ENCODE measurements around the gene DNAH14. TPM values are rescaled to one million over a fixed set of nuclear protein-coding genes. Genes with fewer than 3 reads are reported as not detected.

The DNAH14 gene
- total and polyA plus RNA-seq, 2 donors from 2014 or later: 6.6 to 25.1 TPM

DNA sequence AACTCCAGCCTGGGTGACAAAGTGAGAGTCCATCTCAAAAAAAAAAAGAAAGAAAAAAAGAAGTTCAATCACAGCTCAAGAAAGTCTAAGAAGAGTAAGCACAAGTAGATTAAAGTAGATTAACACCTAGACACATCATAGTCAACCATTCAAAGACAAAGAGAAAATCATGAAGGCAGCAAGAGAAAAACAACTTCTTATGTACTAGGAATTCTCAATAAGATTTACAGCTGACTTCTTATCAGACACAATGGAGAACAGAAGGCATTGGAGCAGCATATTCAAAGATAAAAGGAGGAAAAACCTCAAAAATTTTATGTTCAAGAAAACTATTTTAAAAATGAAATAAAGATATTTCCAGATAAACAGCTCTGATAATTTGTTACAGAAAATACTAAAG is 351.1 kb downstream of the DNAH14 start:
- H3K9me3 ChIP-seq (ENCODE audit: control insufficient read depth in 2 of 3, insufficient read depth in 1 of 3, low read length in 3 of 3): peaks cover 0 to 14% (median 0%) of the 10 kb centered on the region in 3 donors
- no peaks in the 10 kb centered on the region for H3K4me1 ChIP-seq (ENCODE audit: control insufficient read depth in 2 of 3, insufficient read depth in 2 of 3, low read depth in 1 of 3, low read length in 3 of 3)
- TF ChIP-seq, protein P1, sequence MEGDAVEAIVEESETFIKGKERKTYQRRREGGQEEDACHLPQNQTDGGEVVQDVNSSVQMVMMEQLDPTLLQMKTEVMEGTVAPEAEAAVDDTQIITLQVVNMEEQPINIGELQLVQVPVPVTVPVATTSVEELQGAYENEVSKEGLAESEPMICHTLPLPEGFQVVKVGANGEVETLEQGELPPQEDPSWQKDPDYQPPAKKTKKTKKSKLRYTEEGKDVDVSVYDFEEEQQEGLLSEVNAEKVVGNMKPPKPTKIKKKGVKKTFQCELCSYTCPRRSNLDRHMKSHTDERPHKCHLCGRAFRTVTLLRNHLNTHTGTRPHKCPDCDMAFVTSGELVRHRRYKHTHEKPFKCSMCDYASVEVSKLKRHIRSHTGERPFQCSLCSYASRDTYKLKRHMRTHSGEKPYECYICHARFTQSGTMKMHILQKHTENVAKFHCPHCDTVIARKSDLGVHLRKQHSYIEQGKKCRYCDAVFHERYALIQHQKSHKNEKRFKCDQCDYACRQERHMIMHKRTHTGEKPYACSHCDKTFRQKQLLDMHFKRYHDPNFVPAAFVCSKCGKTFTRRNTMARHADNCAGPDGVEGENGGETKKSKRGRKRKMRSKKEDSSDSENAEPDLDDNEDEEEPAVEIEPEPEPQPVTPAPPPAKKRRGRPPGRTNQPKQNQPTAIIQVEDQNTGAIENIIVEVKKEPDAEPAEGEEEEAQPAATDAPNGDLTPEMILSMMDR (IDR thresholded peaks at IDR 0.05; ENCODE audit: borderline replicate concordance, extremely low read depth, insufficient read depth): no peak
- H3K9ac ChIP-seq (ENCODE audit: low read length in 3 of 3): no peak overlapping the region
- FAIRE-seq (no peak), DNase-seq (no peak)
- H3K27ac ChIP-seq (ENCODE audit: low read depth in 2 of 2, low read length in 2 of 2): no peak overlapping the region
- H3K36me3 ChIP-seq (ENCODE audit: control insufficient read depth in 2 of 3, insufficient read depth in 3 of 3, low read length in 3 of 3): no peaks in the 10 kb centered on the region
- no peaks in the 10 kb centered on the region for H3K27me3 ChIP-seq (ENCODE audit: control insufficient read depth, insufficient read depth, low read length)
- intact Hi-C loops (cut with DNase I): no loop called here
- H3K4me3 ChIP-seq (ENCODE audit: low read length in 3 of 3): no peak overlapping the region

DNA sequence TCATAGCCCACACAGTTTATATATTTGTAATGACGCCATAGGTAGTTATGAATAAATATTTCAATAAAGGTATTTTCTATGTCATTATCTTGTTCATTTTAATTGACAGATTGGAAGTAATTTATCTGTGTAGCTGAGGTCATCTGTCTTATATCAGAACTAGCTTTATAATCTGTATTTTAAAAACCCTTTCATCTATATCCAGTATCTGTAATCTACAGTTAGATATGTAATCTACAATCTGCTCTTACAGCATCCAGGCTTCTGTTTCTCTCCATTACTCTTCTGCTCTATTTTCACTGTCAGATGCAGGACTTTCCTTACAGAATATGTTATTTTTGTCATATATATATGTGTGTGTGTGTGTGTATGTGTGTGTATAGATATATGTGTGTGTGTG is 360.8 kb downstream of the DNAH14 start:
- intact Hi-C loops (cut with DNase I): no loop called here
- no peak for DNase-seq
- H3K9me3 ChIP-seq (ENCODE audit: control insufficient read depth in 2 of 3, insufficient read depth in 1 of 3, low read length in 3 of 3): peaks cover 0 to 10% (median 4%) of the 10 kb centered on the region in 3 donors
- TF ChIP-seq, protein P1 (IDR thresholded peaks at IDR 0.05; ENCODE audit: borderline replicate concordance, extremely low read depth, insufficient read depth): no peak
- H3K27ac ChIP-seq (ENCODE audit: low read depth in 2 of 2, low read length in 2 of 2): no peak overlapping the region
- H3K27me3 ChIP-seq (ENCODE audit: control insufficient read depth, insufficient read depth, low read length): no peaks in the 10 kb centered on the region
- H3K9ac ChIP-seq (ENCODE audit: low read length in 3 of 3): no peak overlapping the region
- H3K36me3 ChIP-seq (ENCODE audit: control insufficient read depth in 2 of 3, insufficient read depth in 3 of 3, low read length in 3 of 3): no peaks in the 10 kb centered on the region
- H3K4me1 ChIP-seq (ENCODE audit: control insufficient read depth in 2 of 3, insufficient read depth in 2 of 3, low read depth in 1 of 3, low read length in 3 of 3): no peaks in the 10 kb centered on the region
- H3K4me3 ChIP-seq (ENCODE audit: low read length in 3 of 3): no peak overlapping the region
- no peak for FAIRE-seq

DNA sequence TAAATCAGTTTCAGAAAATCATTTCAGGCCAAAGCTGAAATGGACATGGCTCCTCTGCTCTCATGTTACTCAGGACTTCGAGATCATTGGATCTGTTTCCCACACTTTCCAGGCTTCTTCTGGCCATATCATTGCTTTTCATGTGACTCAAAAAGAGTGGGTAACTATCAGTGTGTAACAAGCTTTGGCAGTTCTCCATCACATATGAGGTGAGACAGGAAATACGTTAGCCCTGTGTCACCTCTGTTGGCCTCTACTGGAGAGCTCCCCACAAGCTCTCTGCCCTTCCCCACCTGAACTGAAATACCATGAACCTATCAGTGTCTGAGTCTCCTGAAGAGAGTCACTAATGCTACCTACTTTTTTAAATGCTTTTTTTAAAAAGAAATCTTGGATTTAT is 370.1 kb downstream of the DNAH14 start:
- no peaks in the 10 kb centered on the region for H3K36me3 ChIP-seq (ENCODE audit: control insufficient read depth in 2 of 3, insufficient read depth in 3 of 3, low read length in 3 of 3)
- FAIRE-seq (no peak), DNase-seq (no peak)
- TF ChIP-seq, protein P1 (IDR thresholded peaks at IDR 0.05; ENCODE audit: borderline replicate concordance, extremely low read depth, insufficient read depth): no peak
- no peaks in the 10 kb centered on the region for H3K4me1 ChIP-seq (ENCODE audit: control insufficient read depth in 2 of 3, insufficient read depth in 2 of 3, low read depth in 1 of 3, low read length in 3 of 3)
- intact Hi-C loops (cut with DNase I): no loop called here
- peaks cover 0 to 7% (median 0%) of the 10 kb centered on the region in 3 donors for H3K9me3 ChIP-seq (ENCODE audit: control insufficient read depth in 2 of 3, insufficient read depth in 1 of 3, low read length in 3 of 3)
- no peak overlapping the region for H3K4me3 ChIP-seq (ENCODE audit: low read length in 3 of 3)
- H3K27me3 ChIP-seq (ENCODE audit: control insufficient read depth, insufficient read depth, low read length): no peaks in the 10 kb centered on the region
- no peak overlapping the region for H3K27ac ChIP-seq (ENCODE audit: low read depth in 2 of 2, low read length in 2 of 2)
- no peak overlapping the region for H3K9ac ChIP-seq (ENCODE audit: low read length in 3 of 3)

DNA sequence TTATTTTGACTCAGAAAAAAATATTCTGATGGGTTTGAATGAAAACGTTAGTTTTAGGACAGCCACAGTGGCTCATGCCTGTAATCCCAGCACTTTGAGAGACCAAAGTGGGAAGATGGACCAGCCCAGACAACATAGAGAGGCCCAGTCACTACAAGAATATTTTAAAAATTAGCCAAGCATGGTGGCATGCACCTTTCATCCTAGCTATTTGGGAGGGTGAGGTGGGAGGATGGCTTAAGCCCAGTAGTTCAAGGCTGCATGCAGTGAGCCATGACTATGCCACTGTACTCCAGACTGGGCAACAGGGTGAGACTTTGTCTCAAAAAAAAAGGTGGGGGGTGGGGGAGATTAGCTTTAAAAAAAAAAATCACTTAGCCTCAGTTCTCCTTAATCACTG is 370.9 kb downstream of the DNAH14 start:
- intact Hi-C loops (cut with DNase I): no loop called here
- no peak overlapping the region for H3K27ac ChIP-seq (ENCODE audit: low read depth in 2 of 2, low read length in 2 of 2)
- FAIRE-seq: no peak

More for the DNA sequence above, 370.9 kb downstream of the DNAH14 start:
- Histone ChIP-seq H3K27me3 (ENCODE audit: control insufficient read depth, insufficient read depth, low read length) (no peaks in the 10 kb centered on the region), H3K36me3 (ENCODE audit: control insufficient read depth in 2 of 3, insufficient read depth in 3 of 3, low read length in 3 of 3) (no peaks in the 10 kb centered on the region), H3K9me3 (ENCODE audit: control insufficient read depth in 2 of 3, insufficient read depth in 1 of 3, low read length in 3 of 3) (peaks cover 0 to 5% (median 0%) of the 10 kb centered on the region in 3 donors), H3K9ac (ENCODE audit: low read length in 3 of 3) (no peak overlapping the region), H3K4me3 (ENCODE audit: low read length in 3 of 3) (no peak overlapping the region), H3K4me1 (ENCODE audit: control insufficient read depth in 2 of 3, insufficient read depth in 2 of 3, low read depth in 1 of 3, low read length in 3 of 3) (no peaks in the 10 kb centered on the region)
- peak in 1 of 5 donors; percentile 10 for DNase-seq
- TF ChIP-seq, protein P1 (IDR thresholded peaks at IDR 0.05; ENCODE audit: borderline replicate concordance, extremely low read depth, insufficient read depth): no peak
